GM10266 (cell line): ENCODE results near the gene LRMDA.

Experiments used
- DNase-seq: peaks from one replicate; pipeline ENCODE4 v3.0.0; 2012; ENCODE audit errors: extremely low spot score
- TF ChIP-seq, protein P1 (sequence below): IDR thresholded peaks from 2 replicates; pipeline ENCODE4 v1.5.1; 2012; ENCODE audit warnings: mild to moderate bottlenecking, low read depth; ENCODE audit not compliant: control insufficient read depth, insufficient read depth; ENCODE audit errors: missing control alignments

The LRMDA gene

GRCh38 chr10:75967491-75967890 lies 536.1 kb downstream of the LRMDA start:
- TF ChIP-seq, protein P1, sequence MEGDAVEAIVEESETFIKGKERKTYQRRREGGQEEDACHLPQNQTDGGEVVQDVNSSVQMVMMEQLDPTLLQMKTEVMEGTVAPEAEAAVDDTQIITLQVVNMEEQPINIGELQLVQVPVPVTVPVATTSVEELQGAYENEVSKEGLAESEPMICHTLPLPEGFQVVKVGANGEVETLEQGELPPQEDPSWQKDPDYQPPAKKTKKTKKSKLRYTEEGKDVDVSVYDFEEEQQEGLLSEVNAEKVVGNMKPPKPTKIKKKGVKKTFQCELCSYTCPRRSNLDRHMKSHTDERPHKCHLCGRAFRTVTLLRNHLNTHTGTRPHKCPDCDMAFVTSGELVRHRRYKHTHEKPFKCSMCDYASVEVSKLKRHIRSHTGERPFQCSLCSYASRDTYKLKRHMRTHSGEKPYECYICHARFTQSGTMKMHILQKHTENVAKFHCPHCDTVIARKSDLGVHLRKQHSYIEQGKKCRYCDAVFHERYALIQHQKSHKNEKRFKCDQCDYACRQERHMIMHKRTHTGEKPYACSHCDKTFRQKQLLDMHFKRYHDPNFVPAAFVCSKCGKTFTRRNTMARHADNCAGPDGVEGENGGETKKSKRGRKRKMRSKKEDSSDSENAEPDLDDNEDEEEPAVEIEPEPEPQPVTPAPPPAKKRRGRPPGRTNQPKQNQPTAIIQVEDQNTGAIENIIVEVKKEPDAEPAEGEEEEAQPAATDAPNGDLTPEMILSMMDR = no peak
- no peak for DNase-seq

GRCh38 chr10:75969031-75969430 lies 537.6 kb downstream of the LRMDA start:
- TF ChIP-seq, protein P1 = no peak
- no peak for DNase-seq

DNA sequence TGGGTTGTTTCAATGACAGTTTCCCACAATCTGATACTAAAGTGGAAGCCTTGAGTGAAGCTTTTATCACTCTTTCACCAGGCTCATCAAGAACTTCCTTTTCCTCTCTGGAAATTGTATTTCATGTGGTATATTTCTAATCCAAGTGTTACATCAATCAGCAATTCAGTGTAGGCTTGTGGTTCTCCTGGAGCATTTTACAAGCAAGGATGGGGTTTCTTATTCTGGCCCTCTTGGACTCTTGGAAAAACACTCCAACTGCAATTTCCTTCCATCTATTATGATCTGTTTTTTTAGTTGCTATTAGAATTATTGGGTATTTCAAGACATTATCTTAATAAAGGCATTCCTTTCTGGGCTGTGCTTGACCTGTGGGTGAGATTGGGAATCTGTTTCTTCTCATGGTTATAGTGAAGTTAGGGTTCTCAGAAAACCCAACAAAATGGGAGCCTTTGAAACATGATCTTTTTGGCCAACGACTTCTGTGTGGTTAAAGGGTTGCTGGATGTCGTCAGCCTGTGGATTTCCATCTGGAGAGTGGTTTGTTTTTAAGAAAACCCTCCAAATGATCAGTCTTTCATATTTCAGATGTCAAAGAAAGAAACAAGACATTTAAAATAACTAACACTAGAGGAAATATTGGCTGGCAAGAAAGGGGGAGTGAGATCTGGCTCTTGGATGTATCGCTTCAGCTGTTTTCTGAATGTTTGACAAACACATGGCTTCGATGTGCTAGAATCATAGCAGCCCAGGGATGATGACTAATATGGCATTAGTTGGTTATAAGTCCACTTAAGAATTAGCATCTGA lies 540.2 kb downstream of the LRMDA start:
- TF ChIP-seq, protein P1 = no peak
- no peak for DNase-seq

GRCh38 chr10:75972491-75973276 lies 541.3 kb downstream of the LRMDA start:
- TF ChIP-seq, protein P1 = no peak
- DNase-seq = no peak

GRCh38 chr10:75974080-75974479 lies 542.7 kb downstream of the LRMDA start:
- no peak for DNase-seq
- TF ChIP-seq, protein P1 = no peak

DNA sequence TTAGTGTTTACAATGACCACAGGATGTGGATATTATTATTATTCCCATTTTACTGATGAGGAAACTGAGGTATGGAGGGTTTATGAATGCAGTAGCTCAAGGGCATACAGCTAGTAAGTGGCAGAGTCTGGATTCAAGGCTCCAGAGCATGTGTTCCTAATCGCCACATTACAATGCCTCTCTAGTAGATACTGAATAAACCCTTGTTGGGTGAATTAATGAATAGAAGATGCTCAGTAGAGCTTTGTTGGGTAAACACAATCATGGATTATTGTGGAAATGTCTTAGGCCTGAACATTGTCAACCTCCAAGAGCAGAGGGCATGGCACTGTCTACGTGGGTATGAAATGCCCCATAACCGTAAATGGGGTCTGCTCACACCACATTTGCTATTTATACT lies 545.3 kb downstream of the LRMDA start:
- no peak for DNase-seq
- TF ChIP-seq, protein P1 = no peak

DNA sequence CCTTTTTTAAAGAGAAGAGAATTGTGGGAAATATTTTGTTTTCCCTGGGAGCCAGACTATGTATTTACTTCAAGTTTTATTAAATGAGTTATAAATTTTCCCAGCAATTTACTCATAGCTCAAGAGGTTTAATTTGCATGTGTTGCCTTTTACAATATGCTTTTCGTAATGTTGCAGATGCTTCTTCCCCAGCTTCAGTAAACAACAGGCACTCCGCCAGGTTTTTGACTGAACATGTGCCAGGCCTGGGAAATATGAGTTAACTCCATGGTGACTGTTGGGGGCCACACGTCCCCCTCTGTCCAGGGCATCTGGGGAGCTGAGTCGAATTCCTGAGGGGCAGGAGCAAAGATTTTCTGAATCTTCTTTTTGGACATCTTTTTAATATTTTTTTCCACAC lies 545.7 kb downstream of the LRMDA start:
- TF ChIP-seq, protein P1 = no peak
- no peak for DNase-seq
